Esophagus squamous epithelium (tissue), 5 donors: ENCODE data around the gene ZNF320. TPM values are rescaled to one million over a fixed set of nuclear protein-coding genes. Genes with fewer than 3 reads are reported as not detected.
A peak's percentile ranks its signal among the peaks of the same experiment; 100 is the strongest.
"Not testable (repeated sequence)": the region's sequence is repeated elsewhere in the genome, so short reads cannot be mapped to it uniquely, and the experiment has no call there.

Experiments used
- DNase-seq: peaks from one replicate; lab custom pipeline; 2025; lab: John Stamatoyannopoulos, UW
- H3K27ac ChIP-seq, 4 donors: fragments of 200-600 bp; sonication (generic); one replicate each; pipeline ENCODE4 v1.5.1; 2016 to 2019; ENCODE audit warnings: mild to moderate bottlenecking in 1 of 4
- H3K27me3 ChIP-seq, 4 donors: fragments of 200-600 bp; sonication (generic); 1 replicate in 3 of 4; 2 replicates in 1 of 4; pipeline versions ENCODE4 v1.5.1 to v1.6.0; 2017 to 2021; ENCODE audit warnings: antibody characterized with exemption in 1 of 4
- H3K36me3 ChIP-seq, 3 donors: fragments of 200-600 bp; sonication (generic); one replicate each; pipeline ENCODE4 v1.5.1; 2016 to 2019
- H3K4me1 ChIP-seq, 3 donors: fragments of 200-600 bp; sonication (generic); one replicate each; pipeline ENCODE4 v1.5.1; 2017 to 2019
- H3K4me3 ChIP-seq, 4 donors: fragments of 200-600 bp; sonication (generic); 1 replicate in 3 of 4; 2 replicates in 1 of 4; pipeline ENCODE4 v1.5.1; 2016 to 2019; ENCODE audit warnings: mild to moderate bottlenecking in 2 of 4, moderate library complexity in 1 of 4
- H3K9me3 ChIP-seq, 3 donors: fragments of 200-600 bp; sonication (generic); one replicate each; pipeline ENCODE4 v1.5.1; 2016 to 2019
- CTCF ChIP-seq, 6 experiments: fragments of 450-650 bp in 4 of 6; fragments of 200-600 bp in 2 of 6; sonication (generic) in 2 of 6; IDR thresholded peaks; one replicate each; pipeline ENCODE4 v1.5.1; 2016 to 2019; ENCODE audit warnings: antibody characterized with exemption in 6 of 6, mild to moderate bottlenecking in 4 of 6, moderate library complexity in 4 of 6
- POLR2A ChIP-seq, 4 donors: fragments of 450-650 bp; IDR thresholded peaks; one replicate each; pipeline ENCODE4 v1.6.1; 2017; ENCODE audit warnings: antibody characterized with exemption in 4 of 4, mild to moderate bottlenecking in 4 of 4, moderate library complexity in 3 of 4
- WGBS, 2 donors: methylation state at CpG; one replicate each; pipeline ENCODE4 v1.1.5; 2018; 5-methylcytosine and 5-hydroxymethylcytosine counted together
- intact Hi-C: fragments of 100-400 bp; cut with DNase I; formaldehyde crosslinking; loops from one replicate; pipeline ENCODE4 v1.15.0; 2022
- total RNA-seq, 4 donors: library from RNA; depleted of rRNA; stranded (reverse); fragments of >200 nt; gene quantifications; one replicate each; pipeline ENCODE4 v1.1.0, GENCODE V29; 2016
- donor health status: DM: yes; HTN: yes; CAD: no.

The ZNF320 gene
- total RNA-seq, 4 donors from 2014 or later, result 2.3 to 10.5 (median 5.5) TPM

- Histone ChIP-seq H3K36me3 (peaks cover 0 to 9% (median 0%) of the 10 kb centered on the region in 3 donors), H3K4me3 (no peak overlapping the region), H3K27ac (no peak overlapping the region), H3K4me1 (peaks cover 0 to 16% (median 4%) of the 10 kb centered on the region in 3 donors), H3K9me3 (peaks cover 0 to 25% (median 5%) of the 10 kb centered on the region in 3 donors), H3K27me3 (no peaks in the 10 kb centered on the region)
- DNase-seq, result no peak
- intact Hi-C loops, result no loop called here
- WGBS, 2 donors, result 76% methylated on average over 2 to 3 of the region's 3 CpGs
- no peak for TF ChIP-seq POLR2A (IDR thresholded peaks at IDR 0.05)
- TF ChIP-seq CTCF (IDR thresholded peaks at IDR 0.05), result no peak
These were observed 4.4 kb upstream of the ZNF320 start for GRCh38 chr19:52901842-52902241.

- Histone ChIP-seq H3K27ac (peak overlapping the region in 1 of 4 donors; percentile 92), H3K36me3 (peaks cover 0 to 18% (median 0%) of the 10 kb centered on the region in 3 donors), H3K4me1 (peaks cover 4 to 25% (median 7%) of the 10 kb centered on the region in 3 donors)
- H3K9me3 ChIP-seq, H3K4me3 ChIP-seq, intact Hi-C loops, H3K27me3 ChIP-seq, DNase-seq: not testable (repeated sequence)
- WGBS, 2 donors, result 78 to 91% methylated on average over 10 of the region's 10 CpGs
These were observed 1.2 kb upstream of the ZNF320 start for GRCh38 chr19:52898596-52898995.

- no peaks in the 10 kb centered on the region for H3K9me3 ChIP-seq
- intact Hi-C loops, result no loop called here
- peaks cover 4 to 25% (median 7%) of the 10 kb centered on the region in 3 donors for H3K4me1 ChIP-seq
- H3K4me3 ChIP-seq, result peak overlapping the region; percentile 49 to 75 (median 68)
- H3K36me3 ChIP-seq, result peaks cover 0 to 23% (median 0%) of the 10 kb centered on the region in 3 donors
- 80 to 88% methylated on average over 7 to 9 of the region's 15 CpGs for WGBS, 2 donors
- H3K27ac ChIP-seq, result peak overlapping the region; percentile 88 to 92 (median 92)
- TF ChIP-seq CTCF (IDR thresholded peaks at IDR 0.05), result no peak
- no peak for TF ChIP-seq POLR2A (IDR thresholded peaks at IDR 0.05)
- H3K27me3 ChIP-seq, result no peaks in the 10 kb centered on the region
- no peak for DNase-seq
These were observed 666 bp upstream of the ZNF320 start for GRCh38 chr19:52898101-52898500.

- Histone ChIP-seq H3K36me3 (peaks cover 0 to 38% (median 0%) of the 10 kb centered on the region in 3 donors), H3K27ac (peak overlapping the region; percentile 88 to 92 (median 92)), H3K27me3 (no peaks in the 10 kb centered on the region), H3K4me3 (peak overlapping the region; percentile 49 to 75 (median 68)), H3K9me3 (no peaks in the 10 kb centered on the region), H3K4me1 (peaks cover 4 to 25% (median 7%) of the 10 kb centered on the region in 3 donors)
- 15 to 39% methylated on average over 10 to 21 of the region's 24 CpGs for WGBS, 2 donors
- TF ChIP-seq CTCF (IDR thresholded peaks at IDR 0.05) (no peak), POLR2A (IDR thresholded peaks at IDR 0.05) (no peak)
- DNase-seq, result no peak
- intact Hi-C loops, result no loop called here
These were observed 851 bp downstream of the ZNF320 start for GRCh38 chr19:52896431-52897137.

- H3K27me3 ChIP-seq, result no peaks in the 10 kb centered on the region
- DNase-seq, result no peak
- WGBS, 2 donors, result 35 to 60% methylated on average over 3 to 4 of the region's 4 CpGs
- peaks cover 0 to 3% (median 0%) of the 10 kb centered on the region in 3 donors for H3K9me3 ChIP-seq
- H3K4me1 ChIP-seq, result peaks cover 0 to 4% (median 2%) of the 10 kb centered on the region in 3 donors
- H3K27ac ChIP-seq, result no peak overlapping the region
- peaks cover 0 to 87% (median 3%) of the 10 kb centered on the region in 3 donors for H3K36me3 ChIP-seq
- intact Hi-C loops, result no loop called here
- TF ChIP-seq POLR2A (IDR thresholded peaks at IDR 0.05), result no peak
- no peak for TF ChIP-seq CTCF (IDR thresholded peaks at IDR 0.05)
- no peak overlapping the region for H3K4me3 ChIP-seq
These were observed 6.1 kb downstream of the ZNF320 start for GRCh38 chr19:52891336-52891735.
